Stimulated activated naive B cell treated with anti-CD40 and anti-IgM and Interleukin-4, amounts not matched to agents 10 μg/mL and 1 μg/mL and 100 μg/mL, for 72 hours (primary cell): Measurements from ENCODE around the gene PPP4R4.
"Not testable (repeated sequence)": the region's sequence is repeated elsewhere in the genome, so short reads cannot be mapped to it uniquely, and the experiment has no call there.

Experiments
- ATAC-seq, 2 donors: fragments of 150-1000 bp; cut with Tn5 transposase; replicated peaks; 2 replicates each; pipeline ENCODE4 v1.10.0; 2021; ENCODE audit warnings: moderate library complexity in 1 of 2
- DNase-seq: peaks from one replicate; pipeline ENCODE4 v3.0.0; 2021
- H3K27ac Mint-ChIP-seq: one replicate; pipeline ENCODE4 v1.8.0; 2022; ENCODE audit warnings: mild to moderate bottlenecking, mixed read lengths
- H3K27me3 Mint-ChIP-seq, 2 donors: one replicate each; pipeline ENCODE4 v1.8.0; 2022; ENCODE audit warnings: mixed read lengths in 2 of 2
- H3K36me3 Mint-ChIP-seq, 2 donors: one replicate each; pipeline ENCODE4 v1.8.0; 2022; ENCODE audit warnings: mixed read lengths in 2 of 2, mild to moderate bottlenecking in 1 of 2
- H3K4me1 Mint-ChIP-seq, 2 donors: one replicate each; pipeline ENCODE4 v1.8.0; 2022; ENCODE audit warnings: mixed read lengths in 2 of 2, mild to moderate bottlenecking in 1 of 2
- H3K4me3 Mint-ChIP-seq, 2 donors: one replicate each; pipeline ENCODE4 v1.8.0; 2022; ENCODE audit warnings: mild to moderate bottlenecking in 2 of 2, mixed read lengths in 2 of 2, moderate library complexity in 1 of 2
- H3K9me3 Mint-ChIP-seq, 2 donors: one replicate each; pipeline ENCODE4 v1.8.0; 2022; ENCODE audit warnings: mixed read lengths in 2 of 2, mild to moderate bottlenecking in 1 of 2

The PPP4R4 gene

GRCh38 chr14:94290197-94290596, 116.1 kb downstream of the PPP4R4 start:
- Mint-ChIP-seq H3K27me3 (peaks cover 6 to 7% of the 10 kb centered on the region in 2 donors), H3K4me1 (no peaks in the 10 kb centered on the region), H3K27ac (no peak overlapping the region), H3K9me3 (no peaks in the 10 kb centered on the region), H3K4me3 (no peak overlapping the region), H3K36me3 (no peaks in the 10 kb centered on the region)
- ATAC-seq, result no peak
- no peak for DNase-seq

DNA sequence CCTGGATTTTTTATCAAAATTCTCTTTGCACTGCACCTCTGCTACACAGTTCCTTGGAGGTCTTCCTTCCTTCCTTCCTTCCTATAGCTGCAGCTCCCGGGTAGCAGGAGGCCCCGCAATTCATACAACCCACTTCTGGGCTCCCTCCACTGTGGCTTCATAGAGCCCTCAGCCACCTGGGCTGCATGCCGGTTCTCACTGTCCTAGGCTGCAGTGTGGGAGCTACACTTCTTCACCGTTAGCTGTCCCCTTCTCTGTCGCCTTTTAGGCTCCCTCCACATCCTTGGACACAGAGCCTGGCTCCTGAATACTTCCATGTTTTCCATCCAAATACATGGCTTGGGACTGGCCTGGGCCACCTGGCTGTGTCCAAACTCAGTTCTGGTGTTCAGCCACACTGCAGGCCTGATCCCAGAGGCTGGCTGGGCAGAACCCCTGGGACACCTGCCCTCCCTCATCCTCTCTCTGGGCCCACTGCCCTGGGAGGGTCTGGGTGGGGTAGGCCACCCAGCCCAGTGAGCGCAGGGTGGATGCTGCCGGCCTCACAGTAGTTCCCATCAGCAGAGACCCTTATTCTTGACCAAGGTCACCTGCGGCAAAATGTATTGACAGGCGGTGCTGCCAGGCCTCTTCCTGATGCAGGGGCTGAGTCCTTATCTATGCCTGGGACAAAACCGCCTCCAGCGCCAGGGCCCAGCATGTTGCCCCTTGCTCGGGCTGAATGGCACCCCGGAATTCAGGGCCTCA, 117.2 kb downstream of the PPP4R4 start:
- no peak for DNase-seq
- ATAC-seq, result no peak
- Mint-ChIP-seq H3K4me3 (no peak overlapping the region), H3K36me3 (no peaks in the 10 kb centered on the region), H3K27me3 (peaks cover 6 to 7% of the 10 kb centered on the region in 2 donors), H3K4me1 (no peaks in the 10 kb centered on the region), H3K27ac (no peak overlapping the region), H3K9me3 (no peaks in the 10 kb centered on the region)

GRCh38 chr14:94291906-94292525, 117.9 kb downstream of the PPP4R4 start:
- no peak for DNase-seq
- Mint-ChIP-seq H3K27ac (no peak overlapping the region), H3K27me3 (peaks cover 6 to 7% of the 10 kb centered on the region in 2 donors), H3K9me3 (peaks cover 3 to 4% of the 10 kb centered on the region in 2 donors), H3K4me1 (no peaks in the 10 kb centered on the region), H3K36me3 (peaks cover 0 to 3% of the 10 kb centered on the region in 2 donors), H3K4me3 (no peak overlapping the region)
- no peak for ATAC-seq

DNA sequence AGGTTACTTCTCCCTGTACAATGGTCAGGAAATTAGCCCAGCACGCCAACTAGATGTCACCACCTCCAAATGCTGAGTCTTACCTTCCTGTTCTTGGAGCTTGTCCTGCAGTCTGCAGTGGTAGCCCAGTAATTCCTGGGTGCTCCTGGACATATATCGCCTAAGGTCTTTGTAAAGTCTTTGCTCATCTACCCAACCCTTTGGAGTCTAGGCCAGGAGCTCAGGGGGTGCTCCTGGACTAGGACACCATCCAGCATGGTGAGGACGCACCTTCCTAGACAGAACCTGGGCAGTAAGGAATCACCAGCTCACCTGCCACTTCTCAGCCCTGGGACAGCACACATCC, 118.4 kb downstream of the PPP4R4 start:
- Mint-ChIP-seq H3K9me3 (peaks cover 3 to 8% of the 10 kb centered on the region in 2 donors), H3K4me3 (no peak overlapping the region), H3K4me1 (no peaks in the 10 kb centered on the region), H3K27ac (no peak overlapping the region), H3K27me3 (peaks cover 3 to 4% of the 10 kb centered on the region in 2 donors), H3K36me3 (peaks cover 0 to 4% of the 10 kb centered on the region in 2 donors)
- no peak for DNase-seq
- ATAC-seq, result no peak

GRCh38 chr14:94292872-94293577, 118.9 kb downstream of the PPP4R4 start, which contains the start of gene SERPINA10:
SERPINA10 (minus strand) TSS chr14:94293268; CDS start chr14:94290593, 2,675 bp downstream.
- no peaks in the 10 kb centered on the region for H3K4me1 Mint-ChIP-seq

GRCh38 chr14:94293578-94293924, 119.4 kb downstream of the PPP4R4 start:
- H3K27me3 Mint-ChIP-seq, result peaks cover 3 to 9% of the 10 kb centered on the region in 2 donors
- no peak overlapping the region for H3K4me3 Mint-ChIP-seq
- DNase-seq (no peak), ATAC-seq (no peak)
- no peaks in the 10 kb centered on the region for H3K4me1 Mint-ChIP-seq
- peaks cover 0 to 4% of the 10 kb centered on the region in 2 donors for H3K36me3 Mint-ChIP-seq
- H3K27ac Mint-ChIP-seq, result no peak overlapping the region
- peaks cover 3 to 14% of the 10 kb centered on the region in 2 donors for H3K9me3 Mint-ChIP-seq

More at GRCh38 chr14:94292872-94293577, 118.9 kb downstream of the PPP4R4 start, which contains the start of gene SERPINA10:
- no peak for ATAC-seq
- no peak for DNase-seq
- no peak within 1 kb of the TSS for H3K4me3 Mint-ChIP-seq
- peaks cover 0 to 4% of the 10 kb centered on the region in 2 donors for H3K36me3 Mint-ChIP-seq
- peaks cover 3 to 14% of the 10 kb centered on the region in 2 donors for H3K9me3 Mint-ChIP-seq
- peaks cover 3 to 7% of the 10 kb centered on the region in 2 donors for H3K27me3 Mint-ChIP-seq
- H3K27ac Mint-ChIP-seq, result no peak within 1 kb of the TSS

DNA sequence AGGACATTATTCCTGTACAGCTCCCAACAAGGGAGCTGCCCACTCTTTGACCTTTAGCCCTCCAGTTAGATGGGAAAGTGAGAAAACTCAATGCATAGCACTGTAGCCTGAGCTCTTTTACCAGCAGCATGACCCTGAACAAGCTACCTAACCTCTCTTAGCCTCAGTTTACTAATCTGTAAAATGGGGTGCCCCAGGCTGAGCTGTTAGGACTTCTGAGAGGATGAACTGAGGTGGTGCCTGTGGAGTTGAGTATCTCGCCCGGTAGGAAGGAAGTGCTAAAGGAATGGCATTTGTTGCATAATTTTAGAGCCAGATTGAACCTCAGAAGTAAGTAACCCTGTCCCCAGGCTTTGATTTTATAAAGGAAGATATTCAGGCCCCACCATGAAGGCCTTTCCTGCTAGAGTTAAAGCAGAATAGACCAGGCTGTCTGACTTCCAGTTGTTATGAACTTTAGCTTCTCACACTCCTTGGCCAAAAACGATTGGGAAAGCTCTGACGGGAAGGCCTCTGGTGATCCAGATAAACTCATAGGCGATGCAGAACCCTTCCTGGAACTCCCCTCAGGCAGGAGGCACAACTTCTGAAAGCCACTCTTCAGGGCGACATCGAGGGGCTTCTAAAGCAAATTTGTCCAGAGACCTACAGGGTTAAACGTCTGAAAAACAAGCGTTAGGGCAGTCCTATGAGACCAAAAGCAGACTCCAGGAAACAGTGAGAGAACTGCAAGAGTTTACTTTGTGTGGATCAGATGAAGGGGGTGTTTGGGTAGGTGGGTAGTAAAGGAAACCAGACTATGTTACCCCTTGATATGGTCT, 121.4 kb downstream of the PPP4R4 start:
- H3K4me3 Mint-ChIP-seq, result no peak overlapping the region
- peaks cover 3 to 9% of the 10 kb centered on the region in 2 donors for H3K27me3 Mint-ChIP-seq

DNA sequence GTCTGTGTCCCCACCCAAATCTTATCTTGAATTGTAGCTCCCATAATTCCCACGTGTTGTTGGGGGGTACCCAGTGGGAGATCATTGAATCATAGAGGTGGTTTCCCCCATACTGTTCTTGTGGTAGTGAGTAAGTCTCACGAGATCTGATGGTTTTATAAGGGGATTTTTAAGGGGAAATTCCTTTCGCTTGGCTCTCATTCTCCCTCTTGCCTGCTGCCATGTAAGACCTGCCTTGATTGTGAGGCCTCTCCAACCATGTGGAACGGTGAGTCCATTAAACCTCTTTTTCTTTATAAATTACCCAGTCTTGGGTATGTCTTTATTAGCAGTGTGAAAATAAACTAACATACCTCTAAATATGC, 122.0 kb downstream of the PPP4R4 start:
- peaks cover 7 to 14% of the 10 kb centered on the region in 2 donors for H3K9me3 Mint-ChIP-seq
- not testable (repeated sequence) for H3K36me3 Mint-ChIP-seq, H3K4me3 Mint-ChIP-seq, H3K27ac Mint-ChIP-seq, ATAC-seq, DNase-seq, H3K4me1 Mint-ChIP-seq, H3K27me3 Mint-ChIP-seq

More for the DNA sequence above, 121.4 kb downstream of the PPP4R4 start:
- H3K9me3 Mint-ChIP-seq, result peaks cover 7 to 14% of the 10 kb centered on the region in 2 donors
- ATAC-seq (no peak), DNase-seq (no peak)
- no peaks in the 10 kb centered on the region for H3K4me1 Mint-ChIP-seq
- H3K36me3 Mint-ChIP-seq, result peaks cover 0 to 4% of the 10 kb centered on the region in 2 donors
- no peak overlapping the region for H3K27ac Mint-ChIP-seq

- no peak overlapping the region for H3K4me3 Mint-ChIP-seq
- H3K9me3 Mint-ChIP-seq, result peaks cover 7 to 14% of the 10 kb centered on the region in 2 donors
- peaks cover 0 to 4% of the 10 kb centered on the region in 2 donors for H3K36me3 Mint-ChIP-seq
- peaks cover 0 to 9% of the 10 kb centered on the region in 2 donors for H3K27me3 Mint-ChIP-seq
- ATAC-seq (no peak), DNase-seq (no peak)
- H3K27ac Mint-ChIP-seq, result no peak overlapping the region
- no peaks in the 10 kb centered on the region for H3K4me1 Mint-ChIP-seq
Measured at GRCh38 chr14:94298130-94298529, 124.0 kb downstream of the PPP4R4 start.

- Mint-ChIP-seq H3K27me3 (peaks cover 0 to under 1% of the 10 kb centered on the region in 2 donors), H3K36me3 (peaks cover 0 to 3% of the 10 kb centered on the region in 2 donors), H3K4me3 (no peak overlapping the region), H3K4me1 (no peaks in the 10 kb centered on the region), H3K9me3 (peaks cover 4 to 13% of the 10 kb centered on the region in 2 donors), H3K27ac (no peak overlapping the region)
- ATAC-seq (no peak), DNase-seq (no peak)
Measured at GRCh38 chr14:94303111-94303510, 129.0 kb downstream of the PPP4R4 start.

GRCh38 chr14:94304243-94304642, 130.1 kb downstream of the PPP4R4 start:
- DNase-seq (no peak), ATAC-seq (no peak)
- Mint-ChIP-seq H3K9me3 (peaks cover 12 to 15% of the 10 kb centered on the region in 2 donors), H3K4me3 (no peak overlapping the region), H3K36me3 (peaks cover 0 to 4% of the 10 kb centered on the region in 2 donors), H3K27me3 (no peaks in the 10 kb centered on the region), H3K4me1 (no peaks in the 10 kb centered on the region), H3K27ac (no peak overlapping the region)

- ATAC-seq, result no peak
Measured at GRCh38 chr14:94305620-94306019, 131.5 kb downstream of the PPP4R4 start.

DNA sequence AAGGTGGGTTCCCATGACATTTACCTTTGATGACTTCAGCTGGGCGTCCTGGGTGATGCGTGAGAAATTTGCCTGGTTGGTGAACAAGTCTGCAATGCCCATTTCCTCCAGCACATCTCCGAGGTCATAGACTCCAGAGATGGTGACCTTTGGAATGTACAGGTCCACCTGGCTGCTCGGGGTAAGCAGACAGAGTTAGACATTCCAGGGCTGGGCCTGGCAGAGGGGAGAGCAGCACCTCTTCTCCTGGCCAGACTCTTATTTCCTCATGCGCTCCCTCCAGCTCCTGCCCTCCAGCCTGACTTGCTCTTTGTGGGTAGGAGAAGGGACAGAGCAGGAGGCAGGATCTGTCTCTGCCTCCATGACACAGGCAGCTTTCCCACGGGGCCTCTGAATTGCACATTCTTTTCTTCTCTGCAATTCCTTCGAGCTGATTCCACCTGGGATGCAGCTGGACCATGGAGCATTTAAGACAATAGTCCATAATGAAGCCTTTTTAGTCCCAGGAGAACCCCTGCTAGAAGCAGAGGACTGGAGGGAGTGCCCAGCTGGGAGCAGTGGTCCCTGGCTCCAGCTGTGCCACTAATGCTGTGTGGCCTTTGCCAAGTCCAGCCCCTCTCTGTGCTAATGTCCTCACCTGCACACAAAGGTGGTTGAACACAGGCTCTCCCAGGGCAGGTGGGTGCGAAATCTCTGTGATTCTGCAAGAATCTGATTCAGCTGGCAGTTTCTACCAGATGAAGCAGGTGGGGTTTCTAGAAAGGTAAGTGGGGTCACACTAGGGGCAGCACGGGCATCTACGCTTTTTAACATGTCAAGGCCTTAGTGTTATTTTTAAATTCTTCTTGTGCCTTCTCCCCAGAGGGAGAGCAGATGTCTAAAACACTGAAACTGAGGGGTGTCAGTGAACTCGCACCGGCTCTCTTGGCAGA, 132.2 kb downstream of the PPP4R4 start:
- H3K27ac Mint-ChIP-seq, result no peak overlapping the region
- H3K4me1 Mint-ChIP-seq, result no peaks in the 10 kb centered on the region
- H3K36me3 Mint-ChIP-seq, result peaks cover 0 to 4% of the 10 kb centered on the region in 2 donors
- DNase-seq (no peak), ATAC-seq (no peak)
- H3K27me3 Mint-ChIP-seq, result no peaks in the 10 kb centered on the region
- no peak overlapping the region for H3K4me3 Mint-ChIP-seq
- H3K9me3 Mint-ChIP-seq, result peaks cover 12 to 15% of the 10 kb centered on the region in 2 donors

More at GRCh38 chr14:94305620-94306019, 131.5 kb downstream of the PPP4R4 start:
- Mint-ChIP-seq H3K9me3 (peaks cover 12 to 15% of the 10 kb centered on the region in 2 donors), H3K4me1 (no peaks in the 10 kb centered on the region), H3K4me3 (no peak overlapping the region), H3K27ac (no peak overlapping the region), H3K27me3 (no peaks in the 10 kb centered on the region), H3K36me3 (peaks cover 0 to 4% of the 10 kb centered on the region in 2 donors)
- DNase-seq, result no peak
